CD4-positive, alpha-beta T cell treated with Interleukin-12 subunit alpha and Interleukin-12 subunit beta, for 1 hour (primary cell): ENCODE data around the gene SMOC1.
"Not testable (repeated sequence)": the region's sequence is repeated elsewhere in the genome, so short reads cannot be mapped to it uniquely, and the experiment has no call there.

Source experiments
- DNase-seq: peaks from one replicate; pipeline ENCODE4 v3.0.0-alpha.2; 2020

The SMOC1 gene

DNA sequence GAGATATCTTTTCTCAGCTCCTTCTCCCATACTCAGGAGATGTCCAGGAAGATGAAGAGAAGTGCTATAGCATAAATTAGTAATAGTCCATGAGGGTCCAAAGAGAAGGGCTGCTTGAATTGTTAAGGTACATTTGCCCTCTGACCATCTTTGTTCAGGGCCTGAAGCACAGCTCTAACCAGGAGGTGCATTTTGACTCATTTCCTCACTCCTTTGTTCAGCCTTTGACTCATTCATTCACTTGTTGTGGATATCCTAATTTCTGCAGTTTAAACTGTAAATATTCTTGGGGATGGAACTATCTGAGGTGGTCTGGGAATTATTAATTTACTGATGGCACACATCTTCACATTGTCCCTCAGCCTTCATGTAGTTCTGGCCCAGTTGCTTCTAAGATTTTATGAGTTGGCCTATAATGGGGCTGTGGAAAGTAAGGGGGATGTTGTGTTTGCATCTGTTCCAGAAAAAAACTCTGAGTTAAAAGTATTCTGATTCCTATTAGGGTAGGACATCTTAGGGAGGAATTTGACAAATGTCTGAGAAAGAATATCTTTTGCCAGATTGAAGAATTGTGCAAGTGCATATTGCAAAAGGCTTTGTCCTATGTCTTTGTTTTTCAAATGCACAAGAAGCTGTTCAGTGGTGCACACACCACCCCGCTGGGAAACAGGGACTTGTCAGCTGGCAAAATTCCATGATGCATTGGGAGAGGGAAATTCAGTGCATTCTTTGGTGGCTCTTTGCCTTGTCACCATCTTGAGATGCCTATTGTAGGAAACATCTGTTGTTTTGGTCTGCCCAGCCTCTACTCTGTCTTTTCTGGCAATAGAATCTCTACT is 22.1 kb downstream of the SMOC1 start:
- no peak for DNase-seq

DNA sequence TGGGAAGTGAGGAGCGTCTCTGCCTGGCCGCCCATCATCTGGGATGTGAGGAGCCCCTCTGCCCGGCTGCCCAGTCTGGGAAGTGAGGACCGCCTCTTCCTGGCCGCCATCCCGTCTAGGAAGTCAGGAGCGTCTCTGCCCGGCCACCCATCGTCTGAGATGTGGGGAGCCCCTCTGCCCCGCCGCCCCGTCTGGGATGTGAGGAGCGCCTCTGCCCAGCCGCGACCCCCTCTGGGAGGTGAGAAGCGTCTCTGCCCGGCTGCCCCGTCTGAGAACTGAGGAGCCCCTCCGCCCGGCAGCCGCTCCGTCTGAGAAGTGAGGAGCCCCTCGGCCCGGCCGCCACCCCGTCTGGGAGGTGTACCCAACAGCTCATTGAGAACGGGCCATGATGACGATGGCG is 23.8 kb downstream of the SMOC1 start:
- not testable (repeated sequence) for DNase-seq

DNA sequence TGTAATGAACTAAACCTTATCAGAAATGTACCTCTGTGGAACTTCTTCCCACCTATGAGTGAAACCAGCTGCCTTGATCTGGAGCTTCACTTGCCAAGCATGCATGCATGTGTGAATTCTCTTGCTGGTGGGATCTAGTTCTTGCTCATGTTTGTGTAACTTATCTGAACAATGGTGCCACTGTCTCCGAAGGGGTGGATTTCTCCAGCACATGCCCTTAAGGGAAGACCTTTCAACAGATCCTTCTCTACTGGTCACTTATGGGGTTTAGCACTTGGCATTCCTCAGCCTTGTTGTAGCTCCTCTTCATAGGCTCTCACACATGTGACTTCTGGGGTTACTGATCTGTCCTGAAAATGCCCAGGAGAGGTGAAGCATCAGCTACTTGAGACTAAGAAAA is 25.0 kb downstream of the SMOC1 start:
- DNase-seq = no peak

DNA sequence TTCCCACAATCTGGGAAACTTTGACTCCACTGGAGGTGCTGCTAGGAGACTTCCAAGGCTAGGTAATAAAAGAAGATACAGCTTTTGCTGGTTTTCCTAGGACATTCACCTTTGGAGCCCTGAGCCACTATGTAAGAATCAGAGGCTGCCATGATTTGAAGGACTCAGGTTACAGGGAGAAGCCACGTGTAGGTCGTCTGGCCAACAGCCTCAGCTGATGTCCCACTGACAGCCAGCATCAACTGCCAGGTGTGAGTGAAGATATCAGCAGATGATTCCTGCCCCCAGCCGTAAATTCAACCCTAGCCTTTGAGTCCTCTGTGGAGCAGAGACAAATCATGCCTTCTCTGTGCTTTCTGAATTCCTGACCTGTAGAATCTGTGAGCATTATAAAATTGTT is 27.0 kb downstream of the SMOC1 start:
- DNase-seq = no peak

DNA sequence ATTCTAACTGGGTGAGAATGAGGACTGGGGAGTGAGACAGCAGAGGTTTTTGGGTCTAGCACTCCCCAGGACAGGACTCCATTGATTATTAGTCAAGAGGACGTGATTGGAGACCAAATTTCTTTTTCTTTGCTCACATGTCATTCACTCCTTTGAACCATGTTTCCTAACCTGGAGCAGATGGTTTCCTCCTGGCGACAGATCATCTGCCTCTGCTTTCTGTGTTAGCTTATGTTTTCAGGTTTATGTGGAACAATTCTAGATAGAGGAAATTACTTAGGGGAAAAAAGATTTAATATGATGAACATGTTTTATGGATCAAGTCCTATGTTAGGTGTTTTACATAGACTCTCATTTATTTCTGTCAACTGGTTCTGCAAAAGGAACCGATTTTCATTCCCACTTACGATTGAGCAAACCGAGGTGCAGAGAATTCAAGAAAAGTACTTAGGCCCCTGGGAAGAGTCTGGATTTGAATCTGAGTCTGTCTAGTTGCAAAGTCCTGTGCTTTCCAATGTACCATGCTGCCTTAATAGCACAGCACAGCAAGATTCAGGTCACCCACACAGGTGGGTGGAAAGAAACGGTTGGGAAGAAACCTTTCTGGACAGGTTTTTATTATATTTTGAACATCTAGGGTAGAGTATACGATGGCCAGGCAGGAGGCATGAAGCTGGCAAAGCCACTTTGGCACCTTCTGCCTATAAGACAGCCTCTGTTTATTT is 30.8 kb downstream of the SMOC1 start:
- no peak for DNase-seq

DNA sequence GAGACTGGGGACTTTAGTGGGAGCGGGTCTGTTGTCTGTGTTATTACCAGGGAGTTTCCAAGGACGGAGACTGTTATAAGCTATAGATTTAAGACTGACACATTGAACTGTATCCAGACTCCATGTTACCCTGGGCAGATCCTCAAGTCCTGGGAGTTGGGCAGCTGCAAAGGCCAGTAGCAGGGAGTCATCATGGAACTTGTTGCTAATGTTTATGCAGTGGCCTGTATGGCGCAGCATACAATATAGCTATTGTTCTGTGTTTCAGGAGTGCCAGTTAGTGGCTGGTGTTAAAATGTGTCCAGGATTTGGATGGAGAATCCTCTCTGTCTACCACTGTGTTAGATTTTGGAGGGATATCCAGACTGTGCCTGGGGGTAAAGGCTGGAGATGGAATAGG is 31.7 kb downstream of the SMOC1 start:
- no peak for DNase-seq

DNA sequence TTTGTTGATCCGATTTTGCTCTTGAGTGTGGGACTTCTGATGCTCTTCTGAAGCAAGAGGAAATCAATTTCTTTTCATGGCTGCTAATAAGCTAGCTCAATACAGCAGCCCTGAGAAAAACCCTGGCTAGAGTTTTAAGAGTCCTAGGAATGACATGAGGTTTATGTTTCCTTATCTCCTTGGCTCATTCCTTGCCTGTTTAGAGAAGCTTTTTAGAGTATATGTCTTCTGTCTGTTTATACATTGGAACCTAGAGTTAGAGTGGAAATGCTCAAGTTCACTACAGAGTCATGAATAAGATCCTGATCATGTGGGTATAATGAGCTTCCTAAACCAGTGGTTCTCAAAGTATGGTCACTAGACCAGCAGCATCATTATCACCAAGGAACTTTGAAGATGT is 34.5 kb downstream of the SMOC1 start:
- no peak for DNase-seq

DNA sequence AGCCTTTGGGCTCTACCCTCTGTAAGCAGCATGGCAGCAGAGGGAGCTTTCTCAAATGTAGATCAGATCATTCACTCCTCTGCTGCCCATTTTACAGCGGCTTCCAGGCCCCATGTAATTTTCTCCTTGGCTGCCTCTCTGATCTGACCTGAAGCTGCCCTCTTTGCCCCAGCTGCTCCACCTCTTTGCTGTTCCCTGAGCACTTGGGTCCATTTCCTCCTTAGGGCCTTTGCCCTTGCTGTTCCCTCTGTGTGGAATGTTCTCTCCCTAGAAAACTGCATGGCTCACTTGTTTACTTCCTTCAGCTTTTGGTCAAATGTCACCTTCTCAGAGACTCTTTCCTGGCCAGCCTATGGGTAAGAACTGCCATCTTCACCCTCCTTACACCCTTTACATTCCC is 37.2 kb downstream of the SMOC1 start:
- no peak for DNase-seq

DNA sequence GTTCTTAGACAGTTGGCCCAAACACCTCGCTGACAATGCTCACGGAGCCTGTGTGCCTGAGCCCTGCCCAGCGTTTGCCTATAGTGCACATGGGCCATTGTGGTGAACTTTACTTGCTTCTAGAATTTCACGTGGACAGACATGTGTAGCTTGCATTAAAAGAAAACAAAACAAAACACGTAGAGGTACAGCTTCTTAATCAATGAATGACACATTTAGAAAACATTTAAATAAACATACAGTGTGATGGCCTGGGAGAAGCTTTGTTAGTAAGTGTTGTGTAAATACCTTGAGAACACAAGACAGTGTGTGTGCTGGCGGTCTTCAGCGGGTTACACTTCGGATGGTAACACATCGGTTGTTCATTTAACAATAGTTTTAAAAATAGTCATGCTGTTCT is 38.1 kb downstream of the SMOC1 start:
- no peak for DNase-seq

DNA sequence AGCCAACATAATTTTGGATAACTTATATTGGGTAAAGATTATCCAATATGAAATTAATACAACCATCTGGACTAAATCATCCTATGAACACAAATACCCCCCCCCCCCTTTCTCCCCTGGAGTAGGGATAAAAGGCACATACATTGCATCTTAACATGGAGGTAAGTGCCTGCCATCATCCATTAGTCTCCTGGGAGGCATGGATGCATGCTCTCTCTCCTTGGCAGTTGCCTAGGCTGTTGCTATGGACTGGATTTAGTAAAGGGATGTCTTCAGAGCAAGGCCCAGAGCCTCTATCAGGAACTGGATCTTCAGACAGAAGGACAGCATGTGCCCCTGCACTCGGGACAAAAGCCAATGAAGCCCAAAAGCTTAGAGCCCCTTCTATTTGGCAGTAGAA is 40.6 kb downstream of the SMOC1 start:
- DNase-seq = no peak

DNA sequence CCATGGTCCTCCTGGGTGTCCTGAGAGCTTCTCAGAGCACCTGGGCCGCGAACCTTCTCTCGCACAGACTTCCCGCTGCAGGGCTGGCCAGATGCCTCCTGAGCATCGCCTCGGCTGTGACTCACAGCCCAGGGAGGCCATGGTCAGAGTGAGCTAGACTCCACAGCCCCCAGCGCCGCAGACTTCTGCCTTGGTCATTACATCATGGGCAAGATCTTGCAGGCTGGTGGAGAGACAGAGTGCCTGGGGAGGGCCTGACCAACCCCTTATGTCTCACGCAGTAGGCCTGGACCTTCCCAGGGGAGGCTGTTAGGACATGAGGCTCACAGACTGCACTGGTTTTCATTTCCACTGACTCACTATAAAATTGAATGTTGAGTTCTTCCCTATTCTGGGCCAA is 41.8 kb downstream of the SMOC1 start:
- DNase-seq = no peak

DNA sequence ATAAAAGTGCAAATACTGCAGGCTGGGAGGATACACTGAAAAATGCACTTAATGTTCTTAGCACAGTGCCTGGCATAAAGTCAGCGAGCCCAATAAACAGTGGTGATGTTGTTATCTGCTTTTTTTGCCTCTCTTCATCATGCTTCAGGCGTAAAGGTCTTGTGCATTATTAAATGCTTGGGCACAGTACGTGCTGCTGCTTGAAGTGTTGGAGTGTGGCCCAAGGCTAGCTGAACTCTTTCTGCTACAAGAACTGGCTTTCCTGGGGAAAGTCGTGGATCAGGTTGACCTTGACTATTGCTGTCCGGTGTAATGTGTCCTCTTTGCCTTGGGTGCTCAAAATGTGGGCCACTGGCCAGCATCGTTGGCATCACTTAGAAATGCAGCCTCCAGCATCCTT is 43.0 kb downstream of the SMOC1 start:
- DNase-seq = no peak

DNA sequence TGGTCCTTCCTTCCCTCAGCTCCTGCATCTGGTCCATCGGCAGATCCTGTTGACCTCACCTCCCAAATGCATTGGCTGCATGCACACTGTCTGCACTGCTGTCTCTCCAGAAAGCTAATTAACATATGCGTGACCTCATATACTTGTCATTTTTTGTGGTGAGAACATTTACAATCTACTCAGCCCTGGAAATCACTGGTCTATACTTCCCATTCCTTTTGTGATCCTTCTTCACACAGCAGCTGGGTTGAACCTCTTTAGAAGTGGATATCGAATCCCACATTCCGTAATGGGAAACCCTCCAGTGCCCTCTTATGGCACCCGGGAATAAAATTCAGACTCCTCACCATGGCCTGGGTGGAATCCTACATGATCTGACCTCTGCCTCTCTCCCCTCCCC is 45.0 kb downstream of the SMOC1 start:
- DNase-seq = no peak

DNA sequence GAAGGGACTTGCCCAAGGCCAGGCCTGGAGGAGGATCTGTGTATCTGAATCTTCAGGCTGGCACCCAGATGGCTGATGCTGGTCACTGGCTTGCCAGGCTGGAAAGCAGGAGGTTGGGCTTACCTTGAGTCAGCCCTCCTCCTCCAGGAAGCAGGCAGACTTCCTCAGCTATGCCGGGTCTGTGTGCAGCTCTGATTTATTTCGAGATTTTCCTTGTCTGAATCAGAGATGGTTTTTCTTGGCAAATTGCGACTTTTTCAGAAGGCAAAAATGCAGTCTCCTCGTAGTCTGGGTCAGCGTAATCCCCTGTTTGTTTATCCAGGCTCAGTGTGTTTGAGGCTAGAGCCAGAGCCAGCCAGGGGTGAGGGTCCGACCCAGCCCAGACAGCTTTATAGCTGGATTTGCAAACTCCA is 48.9 kb downstream of the SMOC1 start:
- no peak for DNase-seq

DNA sequence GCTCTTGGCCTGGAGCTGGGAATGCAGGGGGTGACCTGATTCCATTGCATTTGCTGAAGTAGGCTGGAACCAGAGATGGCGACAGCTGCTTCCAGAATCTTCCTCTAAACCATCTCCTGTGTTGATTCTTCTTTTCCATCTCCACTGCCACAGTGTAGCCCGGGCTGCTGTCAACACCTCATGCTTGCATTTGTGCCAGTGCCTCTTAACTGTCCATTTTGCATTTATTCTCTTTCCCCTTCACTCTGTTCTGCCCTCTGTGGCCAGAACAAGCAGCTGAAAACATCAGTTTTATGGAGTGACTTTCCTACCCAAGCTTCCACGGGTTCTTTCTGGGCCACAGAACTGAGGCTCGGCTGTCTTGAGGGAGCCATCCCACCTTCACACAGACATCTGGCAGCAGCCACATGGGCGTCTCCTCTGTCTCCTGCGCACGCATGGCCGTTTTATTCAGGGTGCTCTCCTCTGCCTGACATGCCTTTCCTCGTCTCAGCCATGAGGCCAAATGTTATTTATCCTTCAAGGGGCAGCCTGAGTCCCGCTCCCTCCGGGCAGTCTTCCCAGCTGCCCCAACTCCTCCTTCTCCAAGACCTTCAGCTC is 51.7 kb downstream of the SMOC1 start:
- DNase-seq = no peak

DNA sequence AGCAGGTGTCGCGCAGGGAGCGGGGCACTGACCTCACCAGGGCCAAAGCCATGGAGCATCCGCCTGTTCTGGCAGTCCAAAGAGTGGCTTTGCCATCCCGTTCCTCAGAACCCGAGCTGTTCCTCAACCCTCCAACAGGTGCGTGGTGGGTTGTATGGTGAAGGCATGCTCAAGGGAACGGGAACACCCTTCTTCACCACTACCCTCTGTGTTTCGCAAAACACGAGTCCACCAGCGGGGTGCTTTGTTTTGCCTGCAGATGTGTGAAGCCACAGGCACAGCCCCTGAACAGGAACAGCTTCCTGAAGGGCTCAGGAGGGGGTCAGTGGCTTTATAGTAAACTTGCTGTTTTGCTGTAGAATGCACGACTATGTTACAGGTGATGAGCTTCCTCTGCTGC is 52.7 kb downstream of the SMOC1 start:
- DNase-seq = no peak

DNA sequence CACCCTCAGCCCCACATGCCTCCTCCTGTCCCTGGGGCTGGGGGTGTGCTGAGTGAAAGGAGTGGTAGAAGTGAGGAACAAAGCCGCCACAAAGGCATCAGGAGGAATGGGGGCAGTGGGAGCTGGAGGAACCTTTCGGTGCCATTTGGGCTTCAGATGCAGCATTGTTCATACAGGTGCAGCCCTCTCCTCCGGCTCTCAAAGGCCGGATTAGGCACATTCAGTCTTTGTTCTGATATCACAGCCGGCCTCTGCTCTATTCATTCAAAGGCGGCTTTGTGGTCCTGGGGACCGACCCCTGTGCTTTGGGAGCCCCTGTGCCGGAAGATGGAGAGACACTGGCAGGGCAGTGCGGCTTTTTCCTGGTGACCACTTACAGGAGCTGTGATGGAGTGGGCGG is 53.2 kb downstream of the SMOC1 start:
- DNase-seq = no peak

DNA sequence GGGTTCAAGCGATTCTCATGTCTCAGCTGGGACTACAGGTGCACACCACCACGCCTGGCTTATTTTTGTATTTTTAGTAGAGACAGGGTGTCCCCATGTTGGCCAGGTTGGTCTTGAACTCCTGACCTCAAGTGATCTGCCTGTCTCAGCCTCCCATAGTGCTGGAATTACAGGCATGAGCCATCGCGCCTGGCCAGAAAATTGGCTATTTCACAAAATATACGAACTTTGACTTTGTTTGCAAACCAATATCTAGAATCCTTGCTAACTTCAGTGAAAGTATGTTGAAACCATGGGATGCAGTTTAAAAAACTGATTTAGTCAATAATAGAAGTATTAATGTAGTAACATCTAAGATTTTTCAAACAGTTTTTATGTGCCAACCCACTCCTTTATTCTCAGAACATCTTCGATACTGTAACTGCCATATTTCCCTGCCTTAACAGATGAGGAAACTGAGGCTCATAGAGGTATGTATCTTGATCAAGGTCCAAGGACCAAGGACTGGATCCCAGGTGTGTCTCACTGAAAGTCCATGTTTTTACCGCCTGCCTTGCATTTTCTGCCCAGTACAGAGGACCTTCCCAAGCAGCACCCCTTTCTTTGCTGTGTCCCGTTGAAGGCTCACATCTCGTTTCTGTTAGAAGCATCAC is 54.5 kb downstream of the SMOC1 start:
- DNase-seq = no peak

DNA sequence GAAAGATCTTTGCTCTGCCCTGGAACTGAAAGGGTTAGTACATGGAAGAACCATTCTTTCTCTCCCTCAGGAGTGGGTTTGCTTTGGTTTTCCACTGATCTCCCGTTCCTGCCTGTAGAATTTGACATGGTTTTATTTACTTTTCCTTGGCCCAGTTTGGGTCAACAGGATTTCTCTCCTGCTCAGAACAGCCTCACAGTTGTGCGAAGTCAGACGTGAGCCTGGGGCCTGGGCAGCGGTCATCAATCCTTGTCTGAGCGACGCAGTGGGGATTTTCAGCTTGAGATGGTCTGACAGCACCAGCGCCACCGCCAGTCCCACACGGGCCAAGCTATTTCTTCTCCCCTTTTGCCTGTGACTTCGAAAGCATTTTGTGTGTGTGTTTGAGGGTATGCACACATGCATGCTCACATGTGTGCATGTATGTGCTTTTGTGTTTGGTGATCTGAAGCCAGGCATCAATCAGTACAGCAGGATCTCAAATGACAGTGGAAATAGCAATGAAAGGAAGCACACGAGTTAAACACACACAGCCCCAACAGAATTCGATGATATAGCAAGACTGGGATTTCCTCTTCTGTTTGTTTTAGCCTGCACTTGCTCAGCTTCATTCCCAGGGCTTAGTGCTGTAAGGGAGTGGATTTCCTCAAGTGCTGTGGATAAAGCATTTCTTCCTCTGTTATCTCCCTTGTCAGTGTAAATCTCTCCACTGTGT is 58.3 kb downstream of the SMOC1 start:
- no peak for DNase-seq

DNA sequence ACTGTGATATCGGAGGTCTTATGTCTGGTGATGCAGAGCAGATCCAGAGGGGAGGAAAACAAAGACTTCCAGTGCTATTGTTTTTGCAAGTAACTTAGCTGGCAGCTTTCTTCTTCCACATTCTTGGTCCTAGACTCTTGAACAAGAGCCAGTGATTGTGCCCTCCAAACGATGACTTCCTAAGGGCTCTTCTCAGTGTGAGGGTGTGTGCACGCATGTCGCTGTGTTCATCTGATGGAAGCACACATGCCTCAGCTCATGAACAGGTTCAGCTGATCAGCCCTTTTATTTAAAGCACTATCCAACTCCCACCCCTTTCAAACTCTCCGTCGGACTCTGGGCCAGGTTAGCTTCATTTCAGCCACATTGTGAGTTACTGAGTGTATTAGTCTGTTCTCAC is 59.5 kb downstream of the SMOC1 start:
- no peak for DNase-seq

DNA sequence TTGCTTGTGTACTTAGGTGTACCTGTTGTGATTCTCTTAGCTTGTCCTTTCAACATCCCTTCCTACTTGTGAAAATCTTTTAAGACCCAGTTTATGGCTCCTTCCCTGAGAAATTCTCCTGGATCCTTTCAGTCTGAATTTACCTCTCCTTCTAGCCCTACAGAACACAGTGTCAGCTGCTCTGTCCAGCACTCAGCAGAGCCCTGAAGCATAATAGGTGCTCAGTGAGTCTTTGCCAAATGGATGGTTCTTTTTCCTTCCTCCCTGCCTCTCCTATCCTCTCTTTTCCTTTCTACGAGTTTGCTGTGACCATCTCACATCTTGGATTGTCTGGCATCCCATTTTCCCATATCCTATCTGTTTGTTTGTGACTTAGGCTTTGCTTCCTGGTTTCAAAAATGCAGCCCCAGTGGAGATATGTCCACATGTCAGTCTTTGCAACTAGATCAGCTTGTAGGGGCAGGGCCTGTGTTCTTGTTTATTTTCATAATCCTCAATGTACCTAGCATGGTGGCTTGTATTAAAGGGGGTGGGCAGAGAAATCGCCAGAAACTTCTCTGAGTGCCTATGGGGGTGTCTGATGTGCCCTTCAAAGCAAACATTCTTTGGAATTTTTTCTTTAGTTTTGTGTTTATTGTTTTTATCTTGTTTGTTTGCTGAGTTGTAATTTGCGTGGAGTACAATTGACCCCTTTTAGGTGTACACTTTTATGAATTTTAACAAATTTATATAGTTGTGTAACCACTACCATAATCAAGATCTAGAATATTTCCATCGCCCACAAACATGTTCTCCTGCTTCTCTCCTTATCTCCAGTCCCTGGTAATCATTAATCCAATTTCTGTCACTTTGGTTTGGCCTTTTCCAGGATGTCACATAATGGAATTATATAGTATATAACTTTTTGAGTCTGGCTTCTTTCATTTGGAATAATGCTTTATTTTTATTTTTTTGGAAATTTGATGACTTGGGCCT is 62.8 kb downstream of the SMOC1 start:
- DNase-seq = no peak
